Measurements from ENCODE around the gene CRISPLD2. TPM values are rescaled to one million over a fixed set of nuclear protein-coding genes. Genes with fewer than 3 reads are reported as not detected.

CRISPLD2 gene
- polyA plus RNA-seq, 2 donors = 3.7 to 8.8 TPM

DNA sequence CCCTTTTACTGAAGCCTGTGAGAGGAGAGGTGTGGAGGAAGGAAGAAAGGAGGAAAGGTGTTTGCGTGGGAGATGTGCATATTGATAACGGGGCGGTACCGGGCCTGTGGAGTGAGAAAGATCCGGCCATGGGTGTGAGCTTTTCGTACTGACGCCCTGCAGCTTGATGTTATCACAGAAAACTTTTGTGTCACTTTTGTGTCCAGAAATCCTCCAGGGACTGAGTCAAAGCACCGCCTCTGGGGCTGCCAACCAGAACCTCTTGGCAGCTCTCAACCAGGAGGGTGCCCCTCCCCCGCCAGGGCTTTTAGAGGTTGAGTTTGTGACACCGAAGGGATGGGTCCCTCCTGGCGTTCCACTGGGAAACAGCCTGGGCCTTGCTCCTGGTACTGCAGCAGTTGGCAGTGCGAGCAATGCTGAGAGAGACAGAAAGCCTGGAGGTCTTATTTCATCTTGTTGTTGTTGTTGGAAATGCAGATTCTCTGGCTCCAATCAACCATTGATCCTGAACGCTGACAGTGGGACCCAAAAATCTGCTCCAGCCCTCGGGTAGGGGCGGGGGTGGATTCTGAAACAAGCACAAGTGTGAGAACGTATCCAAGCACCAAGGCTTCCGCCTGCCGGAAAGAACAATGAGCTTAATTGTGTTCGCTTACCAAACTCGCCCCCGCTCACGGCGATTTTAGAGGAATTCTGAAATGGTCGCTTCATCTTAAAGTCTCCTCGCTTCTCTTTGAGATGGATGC, 65.0 kb downstream of the CRISPLD2 start:
- peaks cover 5 to 6% of the 10 kb centered on the region in 2 donors for H3K4me1 ChIP-seq (ENCODE audit: control insufficient read depth in 2 of 2, insufficient read depth in 2 of 2, low read length in 1 of 2)
- no peaks in the 10 kb centered on the region for H3K36me3 ChIP-seq (ENCODE audit: control insufficient read depth in 2 of 2, insufficient read depth in 2 of 2, low read length in 1 of 2)
- 33 to 34% methylated on average over 25 of the region's 25 CpGs for whole genome bisulfite sequencing, 2 donors
- peak overlapping the region; percentile 52 to 82 for H3K27ac ChIP-seq (ENCODE audit: low read depth in 2 of 2, low read length in 1 of 2)
- H3K4me3 ChIP-seq (ENCODE audit: low read depth in 1 of 2, low read length in 2 of 2) = no peak overlapping the region
- H3K9me3 ChIP-seq (ENCODE audit: control insufficient read depth in 2 of 2, insufficient read depth in 1 of 2, low read depth in 1 of 2, low read length in 1 of 2) = no peaks in the 10 kb centered on the region
- no peaks in the 10 kb centered on the region for H3K27me3 ChIP-seq (ENCODE audit: control insufficient read depth in 1 of 2, insufficient read depth in 2 of 2, low read length in 2 of 2)

DNA sequence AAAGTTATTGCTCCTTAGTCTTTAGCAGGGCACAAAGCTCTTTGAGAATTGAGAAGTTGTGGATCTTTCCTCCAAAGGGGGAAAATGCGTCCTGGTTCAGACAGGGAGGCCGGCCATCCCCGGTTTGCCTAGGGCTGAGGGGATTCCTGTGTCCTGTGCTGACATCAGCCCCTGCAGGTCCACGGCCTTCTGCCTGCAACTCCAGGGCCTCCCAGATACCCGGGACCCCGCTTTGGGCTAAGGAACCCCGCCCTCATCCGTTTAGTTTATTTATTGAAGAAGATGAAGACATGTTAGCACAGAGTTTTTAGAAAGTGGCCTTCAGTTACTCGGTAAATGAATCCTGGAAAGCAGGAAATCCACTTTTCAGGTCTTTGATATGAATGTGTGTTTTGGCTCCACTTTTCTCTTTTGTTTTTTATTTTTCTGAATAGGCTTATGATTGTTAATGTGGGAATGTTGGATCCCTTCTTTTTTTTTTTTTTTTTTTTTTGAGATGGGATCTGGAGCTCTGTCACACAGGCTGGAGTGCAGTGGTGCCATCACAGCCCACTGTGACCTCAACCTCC, 65.6 kb downstream of the CRISPLD2 start:
- WGBS, 2 donors = 27 to 28% methylated on average over 9 of the region's 9 CpGs
- no peaks in the 10 kb centered on the region for H3K9me3 ChIP-seq (ENCODE audit: control insufficient read depth in 2 of 2, insufficient read depth in 1 of 2, low read depth in 1 of 2, low read length in 1 of 2)
- no peaks in the 10 kb centered on the region for H3K27me3 ChIP-seq (ENCODE audit: control insufficient read depth in 1 of 2, insufficient read depth in 2 of 2, low read length in 2 of 2)
- no peak overlapping the region for H3K4me3 ChIP-seq (ENCODE audit: low read depth in 1 of 2, low read length in 2 of 2)
- peaks cover 5 to 7% of the 10 kb centered on the region in 2 donors for H3K4me1 ChIP-seq (ENCODE audit: control insufficient read depth in 2 of 2, insufficient read depth in 2 of 2, low read length in 1 of 2)
- H3K27ac ChIP-seq (ENCODE audit: low read depth in 2 of 2, low read length in 1 of 2) = peak overlapping the region; percentile 52 to 74
- no peaks in the 10 kb centered on the region for H3K36me3 ChIP-seq (ENCODE audit: control insufficient read depth in 2 of 2, insufficient read depth in 2 of 2, low read length in 1 of 2)

- H3K4me1 ChIP-seq (ENCODE audit: control insufficient read depth in 2 of 2, insufficient read depth in 2 of 2, low read length in 1 of 2) = peaks cover 5 to 8% of the 10 kb centered on the region in 2 donors
- H3K36me3 ChIP-seq (ENCODE audit: control insufficient read depth in 2 of 2, insufficient read depth in 2 of 2, low read length in 1 of 2) = no peaks in the 10 kb centered on the region
- WGBS, 2 donors = 93 to 97% methylated on average over 11 of the region's 11 CpGs
Observed at GRCh38 chr16:84886497-84887090, 66.8 kb downstream of the CRISPLD2 start.

DNA sequence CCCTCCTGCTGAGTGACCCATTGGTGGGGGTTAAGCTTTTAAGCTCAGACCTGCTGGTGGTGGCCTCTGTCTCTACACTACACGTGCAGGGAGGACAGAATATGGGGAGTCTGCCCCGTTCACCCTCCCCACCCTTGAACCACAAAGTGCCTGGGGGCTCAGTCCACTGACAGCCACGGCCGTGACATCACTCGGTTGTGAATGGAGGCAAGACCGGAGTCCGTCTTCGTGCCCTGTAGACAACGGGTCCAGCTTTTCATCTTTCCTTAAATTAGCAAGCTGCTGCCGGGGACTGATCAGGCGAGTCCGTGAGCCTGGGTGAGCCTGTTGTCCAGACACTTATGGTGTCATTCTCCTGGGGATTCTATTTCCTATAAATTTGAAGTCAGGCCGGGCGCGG, 67.4 kb downstream of the CRISPLD2 start:
- Histone ChIP-seq H3K9me3 (ENCODE audit: control insufficient read depth in 2 of 2, insufficient read depth in 1 of 2, low read depth in 1 of 2, low read length in 1 of 2) (no peaks in the 10 kb centered on the region), H3K36me3 (ENCODE audit: control insufficient read depth in 2 of 2, insufficient read depth in 2 of 2, low read length in 1 of 2) (peaks cover 0 to 1% of the 10 kb centered on the region in 2 donors)
- 93 to 95% methylated on average over 15 of the region's 15 CpGs for WGBS, 2 donors

More at GRCh38 chr16:84886497-84887090, 66.8 kb downstream of the CRISPLD2 start:
- Histone ChIP-seq H3K27me3 (ENCODE audit: control insufficient read depth in 1 of 2, insufficient read depth in 2 of 2, low read length in 2 of 2) (no peaks in the 10 kb centered on the region), H3K27ac (ENCODE audit: low read depth in 2 of 2, low read length in 1 of 2) (no peak overlapping the region), H3K4me3 (ENCODE audit: low read depth in 1 of 2, low read length in 2 of 2) (no peak overlapping the region), H3K9me3 (ENCODE audit: control insufficient read depth in 2 of 2, insufficient read depth in 1 of 2, low read depth in 1 of 2, low read length in 1 of 2) (no peaks in the 10 kb centered on the region)

GRCh38 chr16:84888450-84888849, 68.7 kb downstream of the CRISPLD2 start:
- H3K27ac ChIP-seq (ENCODE audit: low read depth in 2 of 2, low read length in 1 of 2) = no peak overlapping the region
- peaks cover 3 to 10% of the 10 kb centered on the region in 2 donors for H3K4me1 ChIP-seq (ENCODE audit: control insufficient read depth in 2 of 2, insufficient read depth in 2 of 2, low read length in 1 of 2)
- peaks cover 0 to 3% of the 10 kb centered on the region in 2 donors for H3K36me3 ChIP-seq (ENCODE audit: control insufficient read depth in 2 of 2, insufficient read depth in 2 of 2, low read length in 1 of 2)
- no peak overlapping the region for H3K4me3 ChIP-seq (ENCODE audit: low read depth in 1 of 2, low read length in 2 of 2)
- 91 to 93% methylated on average over 7 of the region's 7 CpGs for WGBS, 2 donors
- no peaks in the 10 kb centered on the region for H3K27me3 ChIP-seq (ENCODE audit: control insufficient read depth in 1 of 2, insufficient read depth in 2 of 2, low read length in 2 of 2)
- H3K9me3 ChIP-seq (ENCODE audit: control insufficient read depth in 2 of 2, insufficient read depth in 1 of 2, low read depth in 1 of 2, low read length in 1 of 2) = no peaks in the 10 kb centered on the region

More for the DNA sequence above, 67.4 kb downstream of the CRISPLD2 start:
- H3K4me1 ChIP-seq (ENCODE audit: control insufficient read depth in 2 of 2, insufficient read depth in 2 of 2, low read length in 1 of 2) = peaks cover 5 to 10% of the 10 kb centered on the region in 2 donors
- no peak overlapping the region for H3K4me3 ChIP-seq (ENCODE audit: low read depth in 1 of 2, low read length in 2 of 2)
- H3K27me3 ChIP-seq (ENCODE audit: control insufficient read depth in 1 of 2, insufficient read depth in 2 of 2, low read length in 2 of 2) = no peaks in the 10 kb centered on the region
- no peak overlapping the region for H3K27ac ChIP-seq (ENCODE audit: low read depth in 2 of 2, low read length in 1 of 2)

DNA sequence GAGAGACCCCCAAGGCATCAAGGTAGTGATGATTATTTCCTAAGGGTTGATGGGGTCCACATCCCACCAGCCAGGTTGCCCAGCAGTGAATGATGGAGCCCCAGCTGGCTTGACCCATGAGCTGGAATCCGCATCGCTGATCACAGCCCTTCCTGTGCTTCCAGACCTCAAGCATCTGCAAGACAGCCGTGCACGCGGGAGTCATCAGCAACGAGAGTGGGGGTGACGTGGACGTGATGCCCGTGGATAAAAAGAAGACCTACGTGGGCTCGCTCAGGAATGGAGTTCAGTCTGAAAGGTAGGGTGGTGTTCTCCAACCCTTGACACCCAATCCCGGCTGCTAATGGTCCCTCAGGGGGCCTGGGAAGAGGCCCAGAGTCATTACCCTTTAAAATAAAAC, 69.3 kb downstream of the CRISPLD2 start:
- no peaks in the 10 kb centered on the region for H3K27me3 ChIP-seq (ENCODE audit: control insufficient read depth in 1 of 2, insufficient read depth in 2 of 2, low read length in 2 of 2)
- H3K4me3 ChIP-seq (ENCODE audit: low read depth in 1 of 2, low read length in 2 of 2) = no peak overlapping the region
- no peak overlapping the region for H3K27ac ChIP-seq (ENCODE audit: low read depth in 2 of 2, low read length in 1 of 2)
- H3K4me1 ChIP-seq (ENCODE audit: control insufficient read depth in 2 of 2, insufficient read depth in 2 of 2, low read length in 1 of 2) = peaks cover 2 to 10% of the 10 kb centered on the region in 2 donors
- peaks cover 0 to 3% of the 10 kb centered on the region in 2 donors for H3K36me3 ChIP-seq (ENCODE audit: control insufficient read depth in 2 of 2, insufficient read depth in 2 of 2, low read length in 1 of 2)
- H3K9me3 ChIP-seq (ENCODE audit: control insufficient read depth in 2 of 2, insufficient read depth in 1 of 2, low read depth in 1 of 2, low read length in 1 of 2) = no peaks in the 10 kb centered on the region
- WGBS, 2 donors = 70 to 83% methylated on average over 12 of the region's 12 CpGs

DNA sequence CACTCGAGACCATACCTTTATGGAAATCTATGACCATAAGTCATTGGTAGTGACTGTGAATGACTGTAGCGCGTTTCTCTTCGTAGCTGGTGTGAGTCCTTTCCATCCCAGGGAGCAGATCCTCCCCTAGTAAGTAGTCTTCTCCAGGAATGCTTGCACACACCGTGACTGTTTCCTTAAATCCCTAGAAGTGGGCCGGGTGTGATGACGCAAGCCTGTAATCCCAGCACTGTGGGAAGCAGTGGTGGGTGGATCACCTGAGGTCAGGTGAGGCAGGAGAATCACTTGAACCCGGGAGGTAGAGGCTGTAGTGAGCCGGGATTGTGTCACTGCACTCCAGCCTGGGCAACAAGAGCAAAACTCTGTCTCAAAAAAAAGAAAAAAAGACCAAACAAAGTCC, 70.6 kb downstream of the CRISPLD2 start:
- Histone ChIP-seq H3K4me1 (ENCODE audit: control insufficient read depth in 2 of 2, insufficient read depth in 2 of 2, low read length in 1 of 2) (peaks cover 0 to 5% of the 10 kb centered on the region in 2 donors), H3K36me3 (ENCODE audit: control insufficient read depth in 2 of 2, insufficient read depth in 2 of 2, low read length in 1 of 2) (peaks cover 0 to 3% of the 10 kb centered on the region in 2 donors), H3K27ac (ENCODE audit: low read depth in 2 of 2, low read length in 1 of 2) (no peak overlapping the region), H3K4me3 (ENCODE audit: low read depth in 1 of 2, low read length in 2 of 2) (no peak overlapping the region), H3K9me3 (ENCODE audit: control insufficient read depth in 2 of 2, insufficient read depth in 1 of 2, low read depth in 1 of 2, low read length in 1 of 2) (no peaks in the 10 kb centered on the region), H3K27me3 (ENCODE audit: control insufficient read depth in 1 of 2, insufficient read depth in 2 of 2, low read length in 2 of 2) (no peaks in the 10 kb centered on the region)
- WGBS, 2 donors = 84 to 88% methylated on average over 9 of the region's 9 CpGs

DNA sequence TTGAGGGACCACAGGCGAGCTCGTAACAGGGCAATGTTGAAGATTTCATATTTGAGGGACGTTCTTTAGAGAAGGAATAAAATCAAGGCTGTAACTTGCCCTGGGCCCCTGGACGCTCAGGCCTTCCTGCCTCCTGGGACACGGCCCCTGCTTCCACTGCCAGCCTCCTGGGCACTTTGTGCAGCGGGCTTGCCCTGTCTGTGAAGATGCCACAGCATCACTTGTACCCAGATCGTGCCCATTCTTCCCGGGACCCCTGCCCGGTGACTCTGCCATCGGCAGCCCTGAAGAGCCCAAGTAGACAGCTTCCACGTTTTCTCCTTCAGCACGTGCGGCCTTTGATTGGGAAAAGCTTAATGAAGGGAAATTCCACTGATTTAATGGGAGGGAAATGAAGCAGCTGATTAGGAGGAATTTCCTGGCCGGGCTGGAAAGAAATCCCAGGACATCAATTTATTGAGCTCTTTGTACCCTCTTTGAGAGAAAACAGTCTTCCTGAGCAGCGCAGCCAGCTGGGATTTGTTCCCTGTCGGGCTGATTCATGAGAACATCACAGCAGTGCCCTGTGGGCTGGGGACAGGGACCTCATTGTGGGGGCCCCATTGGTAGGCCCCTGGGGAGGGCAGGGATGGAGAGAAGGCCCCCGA, 71.5 kb downstream of the CRISPLD2 start:
- H3K27me3 ChIP-seq (ENCODE audit: control insufficient read depth in 1 of 2, insufficient read depth in 2 of 2, low read length in 2 of 2) = no peaks in the 10 kb centered on the region
- peaks cover 0 to 3% of the 10 kb centered on the region in 2 donors for H3K36me3 ChIP-seq (ENCODE audit: control insufficient read depth in 2 of 2, insufficient read depth in 2 of 2, low read length in 1 of 2)
- 76 to 79% methylated on average over 17 of the region's 17 CpGs for WGBS, 2 donors
- no peak overlapping the region for H3K4me3 ChIP-seq (ENCODE audit: low read depth in 1 of 2, low read length in 2 of 2)
- peaks cover 0 to 5% of the 10 kb centered on the region in 2 donors for H3K4me1 ChIP-seq (ENCODE audit: control insufficient read depth in 2 of 2, insufficient read depth in 2 of 2, low read length in 1 of 2)
- H3K27ac ChIP-seq (ENCODE audit: low read depth in 2 of 2, low read length in 1 of 2) = no peak overlapping the region
- no peaks in the 10 kb centered on the region for H3K9me3 ChIP-seq (ENCODE audit: control insufficient read depth in 2 of 2, insufficient read depth in 1 of 2, low read depth in 1 of 2, low read length in 1 of 2)

DNA sequence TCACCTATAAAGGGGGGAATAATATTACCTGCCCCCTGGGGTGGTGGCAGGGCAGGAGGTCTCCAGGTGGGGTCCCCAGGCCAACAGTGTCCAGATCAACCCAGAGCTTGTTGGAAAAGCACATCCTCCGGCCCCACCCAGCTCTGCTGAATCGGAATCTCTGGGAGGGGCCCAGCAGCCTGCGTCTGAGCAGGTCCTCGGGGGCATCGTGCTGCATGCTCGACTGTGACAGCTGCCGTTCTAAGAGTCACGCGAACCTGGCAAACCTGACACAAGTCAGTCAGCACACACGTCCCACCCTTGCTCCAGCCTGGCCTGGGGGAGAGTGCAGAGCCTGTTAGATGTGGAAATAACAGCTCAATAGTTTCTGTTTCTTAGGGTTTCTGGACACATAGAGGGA, 72.3 kb downstream of the CRISPLD2 start:
- H3K4me3 ChIP-seq (ENCODE audit: low read depth in 1 of 2, low read length in 2 of 2) = no peak overlapping the region
- H3K4me1 ChIP-seq (ENCODE audit: control insufficient read depth in 2 of 2, insufficient read depth in 2 of 2, low read length in 1 of 2) = peaks cover 0 to 5% of the 10 kb centered on the region in 2 donors
- H3K9me3 ChIP-seq (ENCODE audit: control insufficient read depth in 2 of 2, insufficient read depth in 1 of 2, low read depth in 1 of 2, low read length in 1 of 2) = no peaks in the 10 kb centered on the region
- H3K27me3 ChIP-seq (ENCODE audit: control insufficient read depth in 1 of 2, insufficient read depth in 2 of 2, low read length in 2 of 2) = no peaks in the 10 kb centered on the region
- H3K36me3 ChIP-seq (ENCODE audit: control insufficient read depth in 2 of 2, insufficient read depth in 2 of 2, low read length in 1 of 2) = peaks cover 0 to 3% of the 10 kb centered on the region in 2 donors
- H3K27ac ChIP-seq (ENCODE audit: low read depth in 2 of 2, low read length in 1 of 2) = no peak overlapping the region
- WGBS, 2 donors = 76 to 81% methylated on average over 10 of the region's 10 CpGs
